Measurements from ENCODE around the gene FLT3LG. TPM values are rescaled to one million over a fixed set of nuclear protein-coding genes. Genes with fewer than 3 reads are reported as not detected.

The FLT3LG gene
- total RNA-seq, 2 experiments from 2014 or later = 57.7 to 61.2 TPM

- Mint-ChIP-seq H3K9me3 (no peaks in the 10 kb centered on the region), H3K27me3 (peaks cover 80% of the 10 kb centered on the region), H3K4me3 (peak overlapping the region; percentile 38), H3K27ac (no peak overlapping the region), H3K4me1 (ENCODE audit: low read depth) (peaks cover 39% of the 10 kb centered on the region), H3K36me3 (ENCODE audit: low read depth) (no peaks in the 10 kb centered on the region)
- intact Hi-C loops (cut with micrococcal nuclease) = loop anchor here (5.0 kb wide), 1 partner anchor 36 kb away; no protein-coding TSS in a partner anchor
- DNase-seq (peak; percentile 57), ATAC-seq (peak; percentile 41)
- ChIA-PET CTCF (interaction anchor here (1.6 kb wide), 1 partner anchor 36 kb away, joined by 5 read pairs; no protein-coding TSS in a partner anchor), POLR2A (interaction anchor here (0.5 to 1.7 kb wide), 4 partner anchors 17 to 1276 kb away, joined by 3 to 5 read pairs (median 4); partner anchors contain the start of gene PIH1D1)
- TF ChIP-seq CTCF (IDR thresholded peaks at IDR 0.05) = no peak
Observed at GRCh38 chr19:49427855-49428546, 46.0 kb upstream of the FLT3LG start.

DNA sequence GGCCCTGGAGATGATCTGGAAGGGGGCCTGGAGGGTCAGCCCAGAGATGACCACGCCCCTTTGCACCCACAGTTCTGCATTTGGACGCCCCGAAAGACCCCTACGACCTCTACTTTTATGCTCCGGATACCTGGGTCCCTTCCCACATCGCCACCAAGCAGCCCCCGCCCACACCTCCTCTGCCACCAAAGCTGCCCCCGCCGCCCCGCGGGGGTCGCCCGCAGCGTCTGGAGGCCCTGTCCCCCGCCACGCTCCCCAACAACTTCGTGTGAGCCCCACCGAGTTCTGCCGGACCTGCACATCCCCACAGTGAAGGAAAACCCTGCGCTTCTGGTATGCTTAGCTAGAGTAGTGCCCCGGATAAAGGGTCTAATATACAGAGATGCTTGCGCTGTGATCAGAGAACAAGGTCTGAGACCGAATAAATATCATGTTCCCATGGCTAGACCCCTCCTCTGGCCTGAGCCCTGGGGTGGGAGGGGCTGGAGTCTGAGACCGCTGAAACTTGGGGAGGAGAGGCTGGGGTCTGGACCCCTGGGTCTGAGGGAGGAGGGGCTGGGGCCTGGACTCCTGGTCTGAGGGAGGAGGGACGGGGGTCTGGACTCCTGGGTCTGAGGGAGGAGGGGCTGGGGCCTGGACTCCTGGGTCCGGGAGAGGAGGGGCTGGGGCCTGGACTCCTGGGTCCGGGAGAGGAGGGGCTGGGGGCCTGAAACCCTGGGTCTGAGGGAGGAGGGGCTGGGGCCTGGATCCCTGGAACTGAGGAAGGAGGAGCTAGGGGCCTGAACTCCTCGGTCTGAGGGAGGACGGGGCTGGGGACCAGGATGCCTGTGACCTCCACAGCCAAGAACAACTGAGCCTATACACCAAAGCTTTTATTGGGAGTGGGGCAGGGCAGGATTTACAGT is 45.2 kb upstream of the FLT3LG start:
- Mint-ChIP-seq H3K9me3 (no peaks in the 10 kb centered on the region), H3K36me3 (ENCODE audit: low read depth) (no peaks in the 10 kb centered on the region), H3K27ac (no peak overlapping the region), H3K27me3 (peaks cover 81% of the 10 kb centered on the region), H3K4me1 (ENCODE audit: low read depth) (peaks cover 39% of the 10 kb centered on the region), H3K4me3 (no peak overlapping the region)
- CTCF ChIA-PET = interaction anchor here (1.2 to 2.4 kb wide), 4 partner anchors 8 to 101 kb away, joined by 3 to 6 read pairs (median 4); no protein-coding TSS in a partner anchor
- ATAC-seq = no peak
- no peak for TF ChIP-seq CTCF (IDR thresholded peaks at IDR 0.05)
- DNase-seq = no peak
- POLR2A ChIA-PET = interaction anchor here (1.0 to 1.9 kb wide), 4 partner anchors 12 to 96 kb away, joined by 3 to 7 read pairs (median 4); no protein-coding TSS in a partner anchor
- intact Hi-C loops (cut with micrococcal nuclease) = loop anchor here (5.0 kb wide), 1 partner anchor 36 kb away; no protein-coding TSS in a partner anchor

- Mint-ChIP-seq H3K36me3 (ENCODE audit: low read depth) (no peaks in the 10 kb centered on the region), H3K9me3 (no peaks in the 10 kb centered on the region), H3K27ac (no peak overlapping the region), H3K27me3 (peaks cover 85% of the 10 kb centered on the region), H3K4me1 (ENCODE audit: low read depth) (peaks cover 34% of the 10 kb centered on the region), H3K4me3 (no peak overlapping the region)
- no peak for TF ChIP-seq CTCF (IDR thresholded peaks at IDR 0.05)
- no peak for ATAC-seq
- ChIA-PET CTCF (interaction anchor here (0.9 to 2.4 kb wide), 3 partner anchors 9 to 38 kb away, joined by 3 to 6 read pairs (median 4); no protein-coding TSS in a partner anchor), POLR2A (interaction anchor here (1.0 to 1.9 kb wide), 2 partner anchors 10 to 97 kb away, joined by 4 to 7 read pairs; no protein-coding TSS in a partner anchor)
- intact Hi-C loops (cut with micrococcal nuclease) = no loop called here
- no peak for DNase-seq
Observed at GRCh38 chr19:49430172-49430677, 43.8 kb upstream of the FLT3LG start.

- peak; percentile 30 for TF ChIP-seq CTCF (IDR thresholded peaks at IDR 0.05)
- CTCF ChIA-PET = interaction anchor here (0.9 to 2.4 kb wide), 3 partner anchors 10 to 115 kb away, joined by 3 to 6 read pairs (median 4); no protein-coding TSS in a partner anchor
- POLR2A ChIA-PET = interaction anchor here (1.9 kb wide), 1 partner anchor 98 kb away, joined by 7 read pairs; no protein-coding TSS in a partner anchor
- ATAC-seq (peak; percentile 43), DNase-seq (peak; percentile 66)
- peaks cover 85% of the 10 kb centered on the region for H3K27me3 Mint-ChIP-seq
- H3K27ac Mint-ChIP-seq = no peak overlapping the region
- H3K4me1 Mint-ChIP-seq (ENCODE audit: low read depth) = peaks cover 32% of the 10 kb centered on the region
- H3K9me3 Mint-ChIP-seq = no peaks in the 10 kb centered on the region
- intact Hi-C loops (cut with micrococcal nuclease) = no loop called here
- no peak overlapping the region for H3K4me3 Mint-ChIP-seq
- no peaks in the 10 kb centered on the region for H3K36me3 Mint-ChIP-seq (ENCODE audit: low read depth)
Observed at GRCh38 chr19:49430678-49431329, 43.2 kb upstream of the FLT3LG start.

Measured in activated CD8-positive, alpha-beta T cell treated with anti-CD3 and anti-CD28 coated beads for 36 hours (primary cell).